ENCODE data around the gene CAPN2. TPM values are rescaled to one million over a fixed set of nuclear protein-coding genes. Genes with fewer than 3 reads are reported as not detected.
A peak's percentile ranks its signal among the peaks of the same experiment; 100 is the strongest.

CAPN2 gene
- total RNA-seq, 4 donors from 2014 or later = 193 to 505 (median 387) TPM

DNA sequence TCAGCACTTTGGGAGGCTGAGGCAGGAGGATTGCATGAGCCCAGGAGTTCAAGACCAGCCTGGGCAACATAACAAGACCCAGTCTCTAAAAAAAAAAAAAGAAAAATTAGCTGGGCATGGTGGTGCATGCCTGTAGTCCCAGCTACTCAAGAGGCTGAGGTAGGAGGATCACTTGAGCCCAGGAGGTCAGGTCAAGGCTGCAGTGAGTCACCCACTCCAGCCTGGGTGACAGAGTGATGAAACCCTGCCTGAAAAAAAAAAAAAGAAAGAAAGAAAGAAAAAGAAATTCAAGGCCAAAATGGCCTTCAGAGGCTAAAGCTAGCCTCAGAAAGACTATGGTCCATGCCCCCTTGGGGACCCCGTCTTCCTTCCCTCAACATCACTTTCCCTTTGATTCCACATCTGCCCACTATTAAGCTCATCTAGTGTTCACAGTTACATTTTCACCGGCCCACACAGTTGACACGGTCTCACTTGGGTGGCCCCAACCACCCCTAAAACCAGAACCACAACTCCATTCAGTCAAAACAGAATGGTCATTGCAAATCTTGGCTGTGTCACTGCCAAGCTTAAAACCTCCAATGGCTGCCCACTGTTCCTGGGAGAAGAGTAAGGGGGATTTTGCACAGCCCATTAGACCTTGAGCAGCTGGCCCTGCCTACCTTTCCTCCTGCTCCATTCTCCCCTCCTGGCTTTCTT is 44.7 kb upstream of the CAPN2 start:
- TF ChIP-seq, protein P1, sequence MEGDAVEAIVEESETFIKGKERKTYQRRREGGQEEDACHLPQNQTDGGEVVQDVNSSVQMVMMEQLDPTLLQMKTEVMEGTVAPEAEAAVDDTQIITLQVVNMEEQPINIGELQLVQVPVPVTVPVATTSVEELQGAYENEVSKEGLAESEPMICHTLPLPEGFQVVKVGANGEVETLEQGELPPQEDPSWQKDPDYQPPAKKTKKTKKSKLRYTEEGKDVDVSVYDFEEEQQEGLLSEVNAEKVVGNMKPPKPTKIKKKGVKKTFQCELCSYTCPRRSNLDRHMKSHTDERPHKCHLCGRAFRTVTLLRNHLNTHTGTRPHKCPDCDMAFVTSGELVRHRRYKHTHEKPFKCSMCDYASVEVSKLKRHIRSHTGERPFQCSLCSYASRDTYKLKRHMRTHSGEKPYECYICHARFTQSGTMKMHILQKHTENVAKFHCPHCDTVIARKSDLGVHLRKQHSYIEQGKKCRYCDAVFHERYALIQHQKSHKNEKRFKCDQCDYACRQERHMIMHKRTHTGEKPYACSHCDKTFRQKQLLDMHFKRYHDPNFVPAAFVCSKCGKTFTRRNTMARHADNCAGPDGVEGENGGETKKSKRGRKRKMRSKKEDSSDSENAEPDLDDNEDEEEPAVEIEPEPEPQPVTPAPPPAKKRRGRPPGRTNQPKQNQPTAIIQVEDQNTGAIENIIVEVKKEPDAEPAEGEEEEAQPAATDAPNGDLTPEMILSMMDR (IDR thresholded peaks at IDR 0.05) = no peak
- no peak for TF ChIP-seq EP300 (IDR thresholded peaks at IDR 0.05; ENCODE audit: low read depth)
- no peak for TF ChIP-seq POLR2A (IDR thresholded peaks at IDR 0.05)
- TF ChIP-seq POLR2AphosphoS5 (IDR thresholded peaks at IDR 0.05) = no peak
- WGBS, 2 donors (ENCODE audit: low coverage in 1 of 2) = 84 to 100% methylated on average over 2 to 3 of the region's 3 CpGs
- no peaks in the 10 kb centered on the region for H3K9me3 ChIP-seq
- in situ Hi-C loops (cut with MboI; ENCODE audit: low pct_ligation_motif_present in 1 of 4, low pct_unique_long_range_greater_than_20kb in 1 of 4, low sequenced_read_pairs in 3 of 4) = no loop called here
- H3K36me3 ChIP-seq = no peaks in the 10 kb centered on the region
- H3K4me3 ChIP-seq = no peak overlapping the region
- H3K27ac ChIP-seq = peak overlapping the region in 1 of 4 donors; percentile 72
- DNase-seq = no peak
- H3K27me3 ChIP-seq = no peaks in the 10 kb centered on the region
- intact Hi-C loops (cut with DNase I; ENCODE audit: low total_unique reads) = no loop called here
- peaks cover 4 to 35% (median 28%) of the 10 kb centered on the region in 4 donors for H3K4me1 ChIP-seq

DNA sequence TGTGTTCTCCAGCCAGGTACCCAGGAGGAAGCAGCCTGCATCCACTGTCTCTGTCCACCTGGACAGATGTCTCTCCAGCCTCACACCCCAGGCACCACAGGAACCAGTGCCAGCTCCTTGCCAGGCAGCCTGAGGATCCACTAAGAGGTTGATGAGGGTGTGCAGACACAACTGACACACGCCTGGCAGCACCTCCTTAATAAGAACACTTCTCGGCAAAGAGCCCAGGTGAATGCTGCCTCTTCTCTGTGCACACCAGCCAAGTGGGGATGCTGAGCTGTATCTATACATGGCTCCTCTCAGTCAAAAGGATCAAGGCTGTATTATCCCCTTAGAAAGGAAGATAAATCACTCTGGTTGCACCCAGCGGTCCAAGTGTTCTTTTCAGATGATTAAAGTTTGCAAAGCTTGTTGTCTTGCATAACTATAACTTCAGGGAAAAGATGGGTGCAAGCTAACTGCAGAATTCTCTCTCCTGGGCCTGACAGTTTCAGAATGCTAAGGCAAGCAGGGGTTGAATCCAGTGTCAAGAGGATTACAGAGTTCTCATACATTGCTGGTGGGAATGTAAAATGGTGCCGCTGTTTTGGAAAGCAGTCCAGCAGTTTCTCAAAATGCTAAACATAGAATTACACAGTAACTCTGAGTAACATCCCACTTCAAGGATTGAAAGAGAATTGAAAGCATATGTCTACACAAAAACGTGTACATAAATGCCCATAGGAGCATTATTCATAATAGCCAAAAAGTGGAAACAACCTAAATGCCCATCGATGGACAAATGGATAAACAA is 43.1 kb upstream of the CAPN2 start:
- 75 to 76% methylated on average over 3 to 6 of the region's 6 CpGs for WGBS, 2 donors (ENCODE audit: low coverage in 1 of 2)
- Histone ChIP-seq H3K27me3 (no peaks in the 10 kb centered on the region), H3K9me3 (peaks cover 2 to 3% of the 10 kb centered on the region in 2 donors), H3K4me1 (peaks cover 4 to 32% (median 24%) of the 10 kb centered on the region in 4 donors), H3K27ac (peak overlapping the region in 1 of 4 donors; percentile 72), H3K4me3 (no peak overlapping the region), H3K36me3 (no peaks in the 10 kb centered on the region)
- DNase-seq = no peak
- no peak for TF ChIP-seq POLR2A (IDR thresholded peaks at IDR 0.05)
- no peak for TF ChIP-seq POLR2AphosphoS5 (IDR thresholded peaks at IDR 0.05)
- in situ Hi-C loops (cut with MboI; ENCODE audit: low pct_ligation_motif_present in 1 of 4, low pct_unique_long_range_greater_than_20kb in 1 of 4, low sequenced_read_pairs in 3 of 4) = no loop called here
- intact Hi-C loops (cut with DNase I; ENCODE audit: low total_unique reads) = no loop called here

DNA sequence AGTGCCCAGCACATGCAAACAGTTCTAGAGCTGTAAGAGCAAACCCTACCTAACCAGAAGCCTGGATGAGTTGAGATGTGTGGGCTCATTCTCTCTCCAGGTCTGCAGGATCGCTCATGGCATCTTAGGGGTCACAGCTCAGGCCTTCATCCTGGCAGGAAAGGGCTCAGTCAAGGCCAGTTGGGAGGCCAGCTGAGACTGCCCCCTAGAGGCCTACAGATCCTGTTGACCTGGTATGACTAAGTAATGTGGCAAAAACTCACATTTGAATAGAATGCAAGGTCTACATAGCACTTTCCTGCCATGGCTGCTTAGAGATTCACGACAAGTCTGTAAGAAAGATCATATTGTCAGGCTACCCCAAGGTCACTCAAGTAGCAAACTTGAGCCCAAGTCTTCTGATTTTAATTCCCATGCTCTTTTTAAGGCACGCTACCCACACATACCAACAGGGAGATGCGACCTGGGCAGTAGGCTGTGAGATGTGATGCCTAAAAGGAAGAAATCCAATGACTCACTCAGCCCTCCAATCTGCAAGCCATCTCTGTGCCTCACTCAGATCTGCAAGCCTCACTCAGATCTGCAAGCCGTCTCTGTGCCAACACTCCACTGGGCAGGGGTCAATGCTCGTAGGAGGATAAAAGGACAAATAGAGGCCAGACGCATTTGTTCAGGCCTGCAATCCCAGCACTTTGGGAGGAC is 41.7 kb upstream of the CAPN2 start:
- no peak for TF ChIP-seq POLR2A (IDR thresholded peaks at IDR 0.05)
- TF ChIP-seq, protein P1 (IDR thresholded peaks at IDR 0.05) = peak; percentile 40 to 61 (median 51)
- peak; percentile 50 for DNase-seq
- Histone ChIP-seq H3K9me3 (peaks cover 4 to 6% of the 10 kb centered on the region in 2 donors), H3K27me3 (no peaks in the 10 kb centered on the region), H3K36me3 (no peaks in the 10 kb centered on the region), H3K4me3 (no peak overlapping the region), H3K4me1 (peaks cover 4 to 22% (median 13%) of the 10 kb centered on the region in 4 donors), H3K27ac (no peak overlapping the region)
- WGBS, 2 donors (ENCODE audit: low coverage in 1 of 2) = 68% methylated on average over 7 of the region's 7 CpGs; no CpG with 5 or more reads in 1 of the 2 donors
- intact Hi-C loops (cut with DNase I; ENCODE audit: low total_unique reads) (no loop called here), in situ Hi-C loops (cut with MboI; ENCODE audit: low pct_ligation_motif_present in 1 of 4, low pct_unique_long_range_greater_than_20kb in 1 of 4, low sequenced_read_pairs in 3 of 4) (no loop called here)

DNA sequence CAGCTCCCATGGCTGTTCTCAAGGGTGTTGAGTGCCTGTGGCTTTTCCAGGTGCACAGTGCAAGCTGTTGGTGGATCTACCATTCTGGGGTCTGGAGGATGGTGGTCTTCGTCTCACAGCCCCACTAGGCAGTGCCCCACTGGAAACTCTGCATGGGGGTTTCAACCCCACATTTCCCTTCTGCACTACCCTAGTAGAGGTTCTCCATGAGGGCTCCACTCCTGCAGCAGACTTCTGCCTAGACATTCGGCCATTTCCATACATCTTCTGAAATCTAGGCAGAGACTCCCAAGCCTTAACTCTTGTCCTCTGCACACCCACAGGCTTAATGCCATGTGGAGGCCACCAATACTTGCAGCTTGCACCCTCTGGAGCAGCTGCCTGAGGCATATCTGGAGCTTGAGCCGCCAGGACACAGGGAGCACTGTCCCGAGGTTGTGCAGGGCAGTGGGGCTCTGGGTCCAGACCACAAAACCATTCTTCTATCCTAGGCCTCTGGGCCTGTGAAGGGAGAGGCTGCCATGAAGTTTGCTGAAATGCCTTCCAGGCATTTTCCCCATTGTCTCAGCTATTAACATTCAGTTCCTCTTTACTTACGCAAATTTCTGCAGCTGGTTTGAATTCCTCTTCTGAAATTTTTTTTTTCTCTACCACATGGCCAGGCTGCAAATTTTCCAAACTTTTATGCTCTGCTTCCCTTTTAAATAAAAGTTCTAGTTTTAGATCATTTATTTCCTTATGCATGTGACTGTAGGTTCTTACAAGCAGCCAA is 38.0 kb upstream of the CAPN2 start:
- intact Hi-C loops (cut with DNase I; ENCODE audit: low total_unique reads) = no loop called here
- H3K9me3 ChIP-seq = peaks cover 4 to 6% of the 10 kb centered on the region in 2 donors
- no peak overlapping the region for H3K4me3 ChIP-seq
- WGBS, 2 donors (ENCODE audit: low coverage in 1 of 2) = 40 to 60% methylated on average over 2 to 5 of the region's 5 CpGs
- no peaks in the 10 kb centered on the region for H3K4me1 ChIP-seq
- H3K27me3 ChIP-seq = no peaks in the 10 kb centered on the region
- TF ChIP-seq POLR2AphosphoS5 (IDR thresholded peaks at IDR 0.05) (no peak), EP300 (IDR thresholded peaks at IDR 0.05; ENCODE audit: low read depth) (no peak), POLR2A (IDR thresholded peaks at IDR 0.05) (no peak)
- TF ChIP-seq, protein P1 (IDR thresholded peaks at IDR 0.05) = no peak
- H3K36me3 ChIP-seq = no peaks in the 10 kb centered on the region
- in situ Hi-C loops (cut with MboI; ENCODE audit: low pct_ligation_motif_present in 1 of 4, low pct_unique_long_range_greater_than_20kb in 1 of 4, low sequenced_read_pairs in 3 of 4) = no loop called here
- no peak for DNase-seq
- no peak overlapping the region for H3K27ac ChIP-seq
